Glomerular endothelial cell (primary cell): ENCODE results near the gene FBLIM1. TPM values are rescaled to one million over a fixed set of nuclear protein-coding genes. Genes with fewer than 3 reads are reported as not detected.
"Not testable (repeated sequence)": the region's sequence is repeated elsewhere in the genome, so short reads cannot be mapped to it uniquely, and the experiment has no call there.

Experiments
- DNase-seq: peaks from one replicate; pipeline ENCODE4 v3.0.0-alpha.2; 2011; ENCODE audit warnings: low read depth, low spot score; ENCODE audit errors: extremely low read depth
- total RNA-seq: library from RNA; depleted of rRNA; stranded (reverse); fragments of >200 nt; gene quantifications from 2 replicates; pipeline ENCODE4 v1.2.3, GENCODE V29; 2015

FBLIM1 gene
- total RNA-seq, 1 donor from 2014 or later = 191 TPM

GRCh38 chr1:15807121-15807520, 48.5 kb downstream of the FBLIM1 start:
- DNase-seq = no peak

- DNase-seq = not testable (repeated sequence)
Measured at GRCh38 chr1:15807549-15807948, 49.0 kb downstream of the FBLIM1 start, which contains the start of gene UQCRHL. Gene UQCRHL, minus strand, starts transcription at chr1:15807649. Its CDS starts 0 bp downstream, at chr1:15807649.

- DNase-seq = no peak
Measured at GRCh38 chr1:15808955-15809354, 50.4 kb downstream of the FBLIM1 start.

GRCh38 chr1:15810073-15810472, 51.5 kb downstream of the FBLIM1 start:
- DNase-seq = no peak

- DNase-seq = no peak
Measured at GRCh38 chr1:15816674-15817073, 58.1 kb downstream of the FBLIM1 start.

GRCh38 chr1:15820478-15820877, 61.9 kb downstream of the FBLIM1 start:
- DNase-seq = no peak

- DNase-seq = no peak
Measured at GRCh38 chr1:15825800-15826199, 67.2 kb downstream of the FBLIM1 start.

GRCh38 chr1:15826810-15827507, 68.4 kb downstream of the FBLIM1 start:
- no peak for DNase-seq

- DNase-seq = not testable (repeated sequence)
Measured at GRCh38 chr1:15827567-15827966, 69.0 kb downstream of the FBLIM1 start.

- not testable (repeated sequence) for DNase-seq
Measured at GRCh38 chr1:15828931-15829330, 70.3 kb downstream of the FBLIM1 start.

GRCh38 chr1:15830258-15830657, 71.7 kb downstream of the FBLIM1 start:
- no peak for DNase-seq

GRCh38 chr1:15833069-15833679, 74.6 kb downstream of the FBLIM1 start:
- no peak for DNase-seq

GRCh38 chr1:15833842-15834405, 75.3 kb downstream of the FBLIM1 start:
- DNase-seq = peak; percentile 84

GRCh38 chr1:15834406-15835204, 76.0 kb downstream of the FBLIM1 start:
- no peak for DNase-seq

GRCh38 chr1:15835205-15835740, 76.7 kb downstream of the FBLIM1 start:
- DNase-seq = no peak

GRCh38 chr1:15835741-15836510, 77.3 kb downstream of the FBLIM1 start:
- DNase-seq = peak; percentile 81
